GM12864 (cell line): ENCODE data around the gene N4BP3.
"Not testable (repeated sequence)": the region's sequence is repeated elsewhere in the genome, so short reads cannot be mapped to it uniquely, and the experiment has no call there.

Experiments
- DNase-seq: peaks from one replicate; pipeline ENCODE4 v3.0.0-alpha.2; 2011; ENCODE audit warnings: low read depth
- H3K4me3 ChIP-seq: 2 replicates; pipeline ENCODE4 v1.5.1; 2011; ENCODE audit warnings: mild to moderate bottlenecking, low read depth, low read length, control low read depth
- TF ChIP-seq, protein P1 (sequence below): IDR thresholded peaks from 2 replicates; pipeline ENCODE4 v1.5.1; 2011; ENCODE audit warnings: low read depth, mild to moderate bottlenecking, moderate library complexity, low read length, control low read depth, inconsistent platforms; ENCODE audit errors: missing control alignments

N4BP3 gene

DNA sequence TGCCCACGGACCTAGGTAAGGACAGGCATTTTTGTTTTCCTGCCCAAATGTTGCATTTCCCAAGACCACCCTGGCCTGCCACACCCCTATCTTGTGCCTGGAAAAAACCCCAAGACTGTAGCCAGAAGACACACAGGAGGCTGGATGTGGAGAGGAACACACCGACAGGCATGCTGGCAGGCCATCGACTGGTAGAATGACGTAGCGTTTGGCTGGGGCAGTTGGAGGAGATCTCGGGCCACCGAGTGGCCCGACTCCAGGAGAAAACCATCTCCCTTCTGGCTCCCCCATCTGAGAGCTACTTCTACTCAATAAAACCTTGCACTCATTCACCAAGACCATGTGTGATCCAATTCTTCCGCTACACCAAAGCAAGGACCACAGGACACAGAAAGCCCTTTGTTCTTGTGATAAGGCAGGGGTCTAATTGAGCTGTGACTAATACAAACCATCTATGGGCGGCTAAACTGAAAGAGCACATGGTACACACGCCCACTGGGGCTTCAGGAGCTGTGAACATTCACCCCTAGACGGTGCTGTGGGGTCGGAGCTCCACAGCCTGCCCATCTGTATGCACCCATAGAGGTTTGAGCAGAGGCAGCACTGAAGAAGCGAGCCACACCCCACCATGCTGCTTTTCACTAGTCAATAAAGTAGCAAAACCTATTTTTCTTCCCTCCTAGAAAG is 38.9 kb upstream of the N4BP3 start:
- DNase-seq = no peak
- H3K4me3 ChIP-seq = no peak overlapping the region
- TF ChIP-seq, protein P1, sequence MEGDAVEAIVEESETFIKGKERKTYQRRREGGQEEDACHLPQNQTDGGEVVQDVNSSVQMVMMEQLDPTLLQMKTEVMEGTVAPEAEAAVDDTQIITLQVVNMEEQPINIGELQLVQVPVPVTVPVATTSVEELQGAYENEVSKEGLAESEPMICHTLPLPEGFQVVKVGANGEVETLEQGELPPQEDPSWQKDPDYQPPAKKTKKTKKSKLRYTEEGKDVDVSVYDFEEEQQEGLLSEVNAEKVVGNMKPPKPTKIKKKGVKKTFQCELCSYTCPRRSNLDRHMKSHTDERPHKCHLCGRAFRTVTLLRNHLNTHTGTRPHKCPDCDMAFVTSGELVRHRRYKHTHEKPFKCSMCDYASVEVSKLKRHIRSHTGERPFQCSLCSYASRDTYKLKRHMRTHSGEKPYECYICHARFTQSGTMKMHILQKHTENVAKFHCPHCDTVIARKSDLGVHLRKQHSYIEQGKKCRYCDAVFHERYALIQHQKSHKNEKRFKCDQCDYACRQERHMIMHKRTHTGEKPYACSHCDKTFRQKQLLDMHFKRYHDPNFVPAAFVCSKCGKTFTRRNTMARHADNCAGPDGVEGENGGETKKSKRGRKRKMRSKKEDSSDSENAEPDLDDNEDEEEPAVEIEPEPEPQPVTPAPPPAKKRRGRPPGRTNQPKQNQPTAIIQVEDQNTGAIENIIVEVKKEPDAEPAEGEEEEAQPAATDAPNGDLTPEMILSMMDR = peak; percentile 43

DNA sequence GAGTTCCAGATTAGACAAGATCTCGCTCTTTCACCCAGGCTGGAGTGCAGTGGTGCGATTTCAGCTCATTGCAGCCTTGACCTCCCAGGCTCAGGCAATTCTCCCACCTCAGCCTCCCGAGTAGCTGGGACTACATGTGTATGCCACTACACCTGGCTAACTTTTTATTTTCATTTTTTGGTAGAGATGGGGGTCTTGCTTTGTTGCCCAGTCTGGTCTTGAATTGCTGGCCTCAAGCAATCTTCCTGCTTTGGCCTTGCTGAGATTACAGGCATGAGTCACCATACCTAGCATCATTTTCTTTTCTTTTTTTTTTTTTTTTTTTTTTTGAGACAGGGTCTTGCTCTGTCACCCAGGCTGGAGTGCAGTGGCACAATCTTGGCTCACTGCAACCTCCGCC is 36.4 kb upstream of the N4BP3 start:
- not testable (repeated sequence) for DNase-seq, H3K4me3 ChIP-seq

DNA sequence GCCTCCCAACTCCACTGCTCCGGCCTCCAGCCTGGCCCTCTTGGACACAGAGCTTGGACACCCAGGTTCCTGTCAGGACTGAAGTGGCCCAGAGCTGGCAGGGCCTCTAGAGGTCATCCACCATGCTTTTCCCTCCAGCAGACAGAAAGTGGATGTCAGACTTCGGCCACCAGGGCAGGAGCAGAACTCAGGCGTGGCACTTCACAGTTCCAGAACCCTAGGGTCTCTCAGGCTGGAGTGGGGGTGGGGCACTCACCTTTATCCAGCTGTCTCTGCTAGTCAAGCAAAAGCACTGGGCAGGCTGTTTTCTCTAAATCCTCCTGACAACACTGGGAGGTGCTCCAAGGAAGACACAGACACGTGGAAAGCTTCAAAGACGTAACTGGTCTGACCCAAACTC is 35.6 kb upstream of the N4BP3 start:
- DNase-seq = no peak
- TF ChIP-seq, protein P1 = no peak
- no peak overlapping the region for H3K4me3 ChIP-seq

DNA sequence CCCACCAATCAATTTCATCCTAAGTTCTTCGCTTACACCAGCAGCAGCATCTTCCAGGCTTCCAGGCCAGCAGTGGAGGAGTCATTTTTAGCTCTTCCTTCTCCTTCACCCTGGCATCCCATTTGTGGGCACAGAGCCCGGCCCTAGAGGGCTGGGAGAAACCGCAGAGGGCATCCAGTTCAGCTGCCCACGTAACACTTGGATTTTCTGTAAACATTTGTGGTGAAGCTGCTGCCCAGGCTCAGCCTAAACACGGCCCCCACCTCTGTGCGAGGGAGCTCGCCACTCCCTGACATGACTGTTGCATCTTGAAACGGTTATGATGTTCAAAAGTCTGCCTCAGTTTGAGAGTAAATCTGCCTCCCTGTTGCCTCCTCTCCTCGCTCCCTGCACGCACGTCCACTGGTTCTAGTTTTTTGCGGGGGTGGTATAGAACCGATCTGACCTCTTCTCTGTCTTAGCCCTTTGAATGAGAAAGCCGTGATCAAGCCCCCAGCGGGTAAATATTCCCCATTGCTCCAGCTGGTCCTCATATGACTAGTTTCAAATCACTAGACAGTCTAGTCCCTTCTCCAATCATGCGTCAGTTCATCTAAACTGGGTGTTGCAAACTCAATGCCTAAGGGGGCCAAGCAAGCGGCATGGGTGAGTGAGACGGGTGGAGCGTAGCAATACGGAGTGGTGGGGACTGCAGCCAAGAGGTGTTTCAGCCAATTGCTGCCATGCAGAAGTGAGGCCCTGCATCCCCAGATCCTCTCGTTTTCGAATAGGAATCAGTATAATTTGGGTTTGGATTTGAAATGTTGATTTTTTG is 34.9 kb upstream of the N4BP3 start:
- TF ChIP-seq, protein P1 = no peak
- no peak for DNase-seq

DNA sequence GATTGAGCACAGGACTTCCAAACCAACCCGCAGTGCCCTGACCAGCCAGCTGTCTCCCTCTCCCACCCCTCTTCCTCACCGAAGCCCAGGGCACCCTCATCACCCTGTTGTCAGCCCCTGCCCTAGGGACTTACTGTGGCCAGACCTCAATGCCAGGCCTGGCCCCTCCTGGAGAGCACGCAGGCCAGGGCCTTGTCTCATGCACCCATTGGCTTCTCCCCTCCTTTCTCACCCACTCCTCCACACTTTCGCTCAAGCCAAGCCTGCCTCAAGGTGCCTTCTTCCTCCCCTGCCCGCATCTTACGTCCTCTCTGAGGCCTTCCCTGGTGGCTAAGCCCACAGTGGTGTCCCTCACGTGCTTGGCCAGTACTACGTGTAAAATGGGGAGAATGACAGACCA is 33.3 kb upstream of the N4BP3 start:
- no peak overlapping the region for H3K4me3 ChIP-seq
- TF ChIP-seq, protein P1 = no peak
- no peak for DNase-seq

More for the DNA sequence above, 34.9 kb upstream of the N4BP3 start:
- H3K4me3 ChIP-seq = no peak overlapping the region

DNA sequence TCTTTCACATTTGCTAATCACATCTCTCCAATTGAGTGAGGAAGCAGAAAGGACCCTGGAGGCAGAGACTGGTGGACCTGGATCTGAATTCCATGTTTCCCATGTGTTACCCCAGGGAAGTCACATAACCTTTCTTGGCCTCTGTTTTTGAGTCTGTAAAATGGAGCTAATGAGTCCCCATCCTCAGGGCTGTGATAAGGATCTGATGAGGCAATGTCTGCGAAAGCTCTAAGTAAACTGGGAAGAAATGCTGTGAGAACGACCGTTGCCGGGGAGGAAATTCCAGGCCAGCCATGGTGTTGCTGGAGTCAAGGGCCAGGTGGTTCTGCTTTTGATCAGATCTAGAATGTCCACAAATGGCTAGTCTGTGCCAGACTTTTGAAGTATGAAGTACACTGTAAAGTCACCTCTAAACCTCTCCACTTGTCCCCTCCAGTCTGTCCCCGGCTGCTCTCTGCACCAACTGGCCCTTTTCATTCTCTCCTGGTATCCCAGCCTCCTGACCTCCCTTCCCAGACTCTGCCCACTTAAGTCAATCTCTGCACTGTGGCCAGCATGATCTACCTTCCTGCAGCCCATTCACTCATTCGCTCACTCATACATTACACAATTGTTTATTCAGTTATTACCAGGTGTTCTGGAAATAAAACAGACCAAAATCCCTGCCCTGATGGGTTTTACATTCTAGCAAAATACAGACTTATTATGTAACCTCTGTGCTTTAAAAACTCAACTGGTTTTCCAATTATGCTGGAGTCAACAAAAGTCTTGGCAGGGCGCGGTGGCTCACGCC is 32.5 kb upstream of the N4BP3 start:
- TF ChIP-seq, protein P1 = no peak
- no peak for DNase-seq
- no peak overlapping the region for H3K4me3 ChIP-seq
